Spinal cord (tissue), 10 donors: Measurements from ENCODE around the gene MLN. TPM values are rescaled to one million over a fixed set of nuclear protein-coding genes. Genes with fewer than 3 reads are reported as not detected.

Experiments used
- DNase-seq, 6 donors: peaks; one replicate each; pipeline versions ENCODE4 v3.0.0 to v3.0.0-alpha.2; 2013 to 2015; ENCODE audit warnings: low spot score in 6 of 6, low read depth in 4 of 6
- H3K27ac ChIP-seq: one replicate; pipeline ENCODE4 v1.5.1; 2013; ENCODE audit warnings: low read depth, low read length, control low read depth
- H3K27me3 ChIP-seq: one replicate; pipeline ENCODE4 v1.6.1; 2013; ENCODE audit warnings: low read length; ENCODE audit not compliant: control insufficient read depth, insufficient read depth
- H3K36me3 ChIP-seq: one replicate; pipeline ENCODE4 v1.6.1; 2013; ENCODE audit warnings: low read length; ENCODE audit not compliant: control insufficient read depth, insufficient read depth
- H3K4me1 ChIP-seq: one replicate; pipeline ENCODE4 v1.6.1; 2013; ENCODE audit warnings: low read length; ENCODE audit not compliant: control insufficient read depth, insufficient read depth
- H3K4me3 ChIP-seq: one replicate; pipeline ENCODE4 v1.5.1; 2013; ENCODE audit warnings: low read depth, low read length, control low read depth
- H3K9me3 ChIP-seq: one replicate; pipeline ENCODE4 v1.6.1; 2013; ENCODE audit warnings: low read length; ENCODE audit not compliant: control insufficient read depth, insufficient read depth
- WGBS: methylation state at CpG from one replicate; pipeline ENCODE4 v1.1.5; 2013; ENCODE audit warnings: missing lambda C conversion rate; ENCODE audit not compliant: insufficient coverage; 5-methylcytosine and 5-hydroxymethylcytosine counted together
- polyA plus RNA-seq, 2 donors: library from polyadenylated mRNA; unstranded; fragments of 120-200 nt; gene quantifications; one replicate each; pipeline ENCODE4 v1.2.1, GENCODE V29; 2013; ENCODE audit not compliant: insufficient read length in 2 of 2
- total RNA-seq, 2 donors: library from RNA; depleted of rRNA in 1 of 2; stranded (reverse); fragments of 120-200 nt in 1 of 2; fragments of >200 nt in 1 of 2; gene quantifications; one replicate each; pipeline versions ENCODE4 v1.2.3 to v1.2.4, GENCODE V29; 2013 to 2014
- donor health status: healthy.

Gene MLN
- total and polyA plus RNA-seq, 4 donors, result 0.39 to 0.99 (median 0.48) TPM; not detected in 1

DNA sequence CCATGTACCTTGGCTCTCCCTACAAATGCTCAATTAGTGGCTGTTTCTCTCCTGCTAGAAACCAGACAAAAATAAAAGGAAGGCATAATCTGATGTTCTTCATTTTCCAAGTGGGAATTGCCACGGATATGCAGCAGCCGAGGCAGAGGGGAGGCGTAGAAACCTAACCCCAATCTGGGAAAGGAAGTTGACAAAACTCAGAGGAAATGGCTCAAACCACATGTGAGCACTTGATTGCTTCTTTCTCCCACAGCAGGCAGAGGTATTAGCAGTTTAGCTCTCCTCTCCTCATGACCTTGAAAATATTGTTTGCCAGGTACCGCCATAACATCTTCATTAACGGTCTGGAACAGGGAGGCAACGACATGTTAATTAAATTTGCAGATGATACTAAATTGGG, 3.8 kb upstream of the MLN start:
- H3K9me3 ChIP-seq, result no peaks in the 10 kb centered on the region
- no peak overlapping the region for H3K4me3 ChIP-seq
- H3K4me1 ChIP-seq, result peaks cover 30% of the 10 kb centered on the region
- peaks cover 2% of the 10 kb centered on the region for H3K27me3 ChIP-seq
- 81% methylated on average over 5 of the region's 6 CpGs for WGBS
- no peaks in the 10 kb centered on the region for H3K36me3 ChIP-seq
- no peak for DNase-seq
- H3K27ac ChIP-seq, result no peak overlapping the region

DNA sequence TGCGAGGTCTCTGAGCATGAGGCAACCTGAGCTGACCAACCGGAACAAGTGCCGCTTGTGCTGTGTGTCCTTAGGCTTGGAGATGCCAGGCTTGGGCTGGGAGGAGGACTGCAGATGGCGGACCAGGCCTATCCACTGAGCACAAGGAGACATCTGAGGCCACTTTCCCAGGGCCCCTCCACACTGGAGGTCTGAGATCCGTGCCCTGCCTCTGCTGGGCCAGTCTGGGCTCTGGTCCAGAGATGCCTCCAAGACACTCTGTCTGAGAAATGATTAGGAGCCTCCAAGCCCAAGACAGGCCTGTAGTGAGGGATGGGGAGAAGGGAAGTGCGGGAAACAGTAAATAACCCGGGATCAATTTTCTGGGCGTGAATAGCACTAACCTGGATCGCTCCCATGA, 3.0 kb upstream of the MLN start:
- Histone ChIP-seq H3K4me3 (no peak overlapping the region), H3K36me3 (no peaks in the 10 kb centered on the region), H3K4me1 (peaks cover 33% of the 10 kb centered on the region), H3K9me3 (no peaks in the 10 kb centered on the region), H3K27me3 (peaks cover 2% of the 10 kb centered on the region), H3K27ac (no peak overlapping the region)
- WGBS, result 66% methylated on average over 8 of the region's 9 CpGs
- no peak for DNase-seq

DNA sequence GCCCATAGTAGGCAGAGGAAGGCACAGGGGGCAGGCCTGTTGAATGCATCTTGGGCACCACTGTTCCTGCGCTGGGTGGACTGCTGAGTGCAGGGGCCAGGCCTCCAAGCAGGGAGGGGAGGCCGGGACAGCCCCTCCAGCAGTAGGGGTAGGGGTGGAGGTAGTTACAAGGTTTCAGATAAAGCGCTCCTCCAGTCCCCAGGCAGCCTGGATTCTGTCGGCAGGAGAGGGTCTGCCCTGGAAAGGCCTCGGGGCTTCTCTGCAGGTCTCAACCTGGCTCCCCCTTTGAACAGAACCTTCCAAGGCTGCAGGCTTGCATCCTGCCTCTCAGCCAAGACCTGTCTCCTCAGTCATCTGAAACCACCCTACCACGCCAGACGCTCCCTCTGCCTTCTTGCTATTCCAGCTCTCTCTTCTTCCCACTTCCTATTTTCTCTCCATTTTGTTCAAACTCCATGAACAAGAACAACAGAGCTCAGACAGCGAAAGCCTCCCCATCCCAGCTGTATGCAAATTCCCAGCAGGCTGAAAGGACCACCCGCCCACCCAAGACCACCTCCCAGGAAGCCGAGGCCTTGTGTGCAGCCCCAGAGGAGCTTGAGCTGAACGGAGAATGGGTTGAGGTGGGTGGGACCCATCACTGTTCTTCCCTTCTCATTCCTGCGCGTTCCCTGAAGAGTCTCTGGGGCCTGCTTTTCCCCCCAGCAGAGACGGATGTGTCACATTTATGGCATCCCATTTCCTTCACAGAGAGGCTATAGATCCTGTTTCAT, 1.4 kb downstream of the MLN start:
- DNase-seq, result peak in 2 of 6 donors; percentile 60 to 68
- H3K9me3 ChIP-seq, result no peaks in the 10 kb centered on the region
- no peaks in the 10 kb centered on the region for H3K27me3 ChIP-seq

DNA sequence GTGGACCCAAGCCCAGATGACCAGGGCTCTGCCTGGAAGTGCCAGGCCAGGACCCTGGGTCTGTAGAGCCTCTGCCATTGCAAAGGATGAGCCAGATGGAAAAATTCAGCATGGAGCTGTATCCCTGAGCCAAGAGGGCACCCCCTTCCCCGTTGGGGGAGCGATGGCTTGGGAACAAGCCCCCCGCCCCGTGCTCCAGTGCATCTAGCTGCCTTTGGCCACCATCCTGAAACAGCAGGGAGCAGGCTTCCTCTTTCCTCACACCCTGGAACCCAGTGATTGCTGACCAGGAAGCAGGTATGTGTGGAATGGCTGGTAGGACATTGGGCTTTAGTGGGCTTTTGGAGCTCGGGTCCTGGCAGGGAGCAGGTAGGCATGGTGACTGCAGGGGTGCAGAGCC, 2.2 kb downstream of the MLN start:
- 75% methylated on average over 1 of the region's 5 CpGs for WGBS
- DNase-seq, result no peak
- no peak overlapping the region for H3K27ac ChIP-seq
- H3K27me3 ChIP-seq, result no peaks in the 10 kb centered on the region
- peaks cover 53% of the 10 kb centered on the region for H3K4me1 ChIP-seq
- H3K4me3 ChIP-seq, result no peak overlapping the region
- H3K36me3 ChIP-seq, result no peaks in the 10 kb centered on the region
- H3K9me3 ChIP-seq, result no peaks in the 10 kb centered on the region

More for the DNA sequence above, 1.4 kb downstream of the MLN start:
- Histone ChIP-seq H3K36me3 (no peaks in the 10 kb centered on the region), H3K4me3 (no peak overlapping the region), H3K27ac (no peak overlapping the region), H3K4me1 (peaks cover 53% of the 10 kb centered on the region)
- 46% methylated on average over 7 of the region's 14 CpGs for WGBS

- Histone ChIP-seq H3K36me3 (no peaks in the 10 kb centered on the region), H3K27ac (no peak overlapping the region), H3K27me3 (no peaks in the 10 kb centered on the region), H3K4me3 (no peak overlapping the region), H3K4me1 (peaks cover 54% of the 10 kb centered on the region), H3K9me3 (no peaks in the 10 kb centered on the region)
- WGBS, result 84% methylated on average over 11 of the region's 13 CpGs
- DNase-seq, result no peak
These were observed 3.4 kb downstream of the MLN start for GRCh38 chr6:33800248-33800969.

DNA sequence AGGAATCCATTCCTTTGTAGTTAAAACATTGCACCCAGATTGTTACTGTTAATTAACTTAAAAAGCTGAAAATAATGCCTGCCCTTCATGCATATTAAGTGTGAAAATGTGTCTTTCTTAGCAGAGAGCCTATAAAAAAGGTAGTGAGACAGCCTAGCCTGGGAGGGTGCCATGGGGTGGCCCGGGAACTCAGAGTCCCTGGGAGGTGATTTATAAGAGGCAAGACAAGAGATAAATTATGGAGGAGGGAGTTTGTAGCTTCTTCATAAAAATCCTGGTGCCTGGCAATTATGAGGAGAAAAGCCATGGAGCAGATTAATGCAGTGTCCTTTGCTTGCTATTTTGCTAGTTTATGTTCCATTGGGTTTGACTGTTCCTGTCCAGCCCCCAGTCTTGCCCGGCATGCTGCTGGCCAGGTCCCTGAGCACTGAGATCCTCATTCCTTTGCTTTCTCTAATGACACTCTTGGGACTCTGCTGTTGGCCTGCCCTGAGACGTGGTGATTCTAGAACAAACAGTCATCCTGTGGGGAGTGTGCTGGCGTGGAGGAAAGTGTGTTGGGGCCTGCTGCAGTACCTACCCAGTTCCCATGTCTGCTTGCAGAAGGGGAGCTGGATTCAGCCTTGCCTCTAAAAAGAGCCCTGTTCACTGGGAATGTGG, 4.2 kb downstream of the MLN start:
- Histone ChIP-seq H3K36me3 (no peaks in the 10 kb centered on the region), H3K27ac (no peak overlapping the region), H3K4me3 (no peak overlapping the region), H3K9me3 (no peaks in the 10 kb centered on the region), H3K4me1 (peaks cover 59% of the 10 kb centered on the region), H3K27me3 (no peaks in the 10 kb centered on the region)
- no peak for DNase-seq
- WGBS, result 33% methylated on average over 2 of the region's 4 CpGs

GRCh38 chr6:33798343-33798848, 5.4 kb downstream of the MLN start:
- no peaks in the 10 kb centered on the region for H3K9me3 ChIP-seq
- H3K4me3 ChIP-seq, result no peak overlapping the region
- 89% methylated on average over 12 of the region's 13 CpGs for WGBS
- H3K36me3 ChIP-seq, result no peaks in the 10 kb centered on the region
- no peak overlapping the region for H3K27ac ChIP-seq
- DNase-seq, result no peak
- H3K27me3 ChIP-seq, result no peaks in the 10 kb centered on the region
- peaks cover 58% of the 10 kb centered on the region for H3K4me1 ChIP-seq

DNA sequence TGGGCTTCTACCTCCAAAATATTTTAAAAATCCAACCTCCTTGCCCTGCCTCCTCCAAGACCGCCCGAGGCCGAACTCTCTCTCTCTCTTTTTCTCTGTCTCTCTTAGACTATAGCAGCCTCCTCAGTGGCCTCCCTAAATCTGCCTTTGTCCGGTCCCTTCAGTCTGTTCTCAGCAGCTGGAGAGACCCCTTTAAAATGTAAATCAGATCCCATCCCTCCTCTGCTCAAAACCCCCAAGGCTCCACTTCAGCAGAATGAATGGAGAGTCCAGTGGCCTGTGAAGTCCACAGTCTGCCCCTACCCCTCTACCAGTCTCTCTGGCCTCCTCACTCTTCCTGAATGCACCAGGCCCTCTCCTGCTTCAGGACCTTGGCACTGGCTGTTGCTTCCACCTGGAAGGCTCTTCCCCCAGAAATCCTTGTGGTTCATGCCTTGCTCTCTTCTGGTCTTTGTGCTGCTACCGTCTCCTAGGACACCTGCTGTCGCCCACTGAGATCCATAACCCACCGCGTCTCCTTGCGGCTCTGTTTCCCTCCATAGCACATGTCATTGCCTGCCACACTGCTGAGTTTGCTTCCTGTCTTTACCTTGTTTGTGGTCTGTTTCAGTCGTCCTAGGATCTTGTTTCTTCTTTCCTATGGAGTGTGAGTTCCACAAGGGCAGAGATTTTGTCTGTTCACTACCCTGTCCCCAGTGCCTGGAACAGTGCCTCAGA, 6.0 kb downstream of the MLN start:
- Histone ChIP-seq H3K36me3 (no peaks in the 10 kb centered on the region), H3K27ac (no peak overlapping the region), H3K27me3 (no peaks in the 10 kb centered on the region), H3K4me3 (no peak overlapping the region), H3K4me1 (peaks cover 60% of the 10 kb centered on the region), H3K9me3 (no peaks in the 10 kb centered on the region)
- WGBS, result 42% methylated on average over 10 of the region's 10 CpGs
- no peak for DNase-seq

DNA sequence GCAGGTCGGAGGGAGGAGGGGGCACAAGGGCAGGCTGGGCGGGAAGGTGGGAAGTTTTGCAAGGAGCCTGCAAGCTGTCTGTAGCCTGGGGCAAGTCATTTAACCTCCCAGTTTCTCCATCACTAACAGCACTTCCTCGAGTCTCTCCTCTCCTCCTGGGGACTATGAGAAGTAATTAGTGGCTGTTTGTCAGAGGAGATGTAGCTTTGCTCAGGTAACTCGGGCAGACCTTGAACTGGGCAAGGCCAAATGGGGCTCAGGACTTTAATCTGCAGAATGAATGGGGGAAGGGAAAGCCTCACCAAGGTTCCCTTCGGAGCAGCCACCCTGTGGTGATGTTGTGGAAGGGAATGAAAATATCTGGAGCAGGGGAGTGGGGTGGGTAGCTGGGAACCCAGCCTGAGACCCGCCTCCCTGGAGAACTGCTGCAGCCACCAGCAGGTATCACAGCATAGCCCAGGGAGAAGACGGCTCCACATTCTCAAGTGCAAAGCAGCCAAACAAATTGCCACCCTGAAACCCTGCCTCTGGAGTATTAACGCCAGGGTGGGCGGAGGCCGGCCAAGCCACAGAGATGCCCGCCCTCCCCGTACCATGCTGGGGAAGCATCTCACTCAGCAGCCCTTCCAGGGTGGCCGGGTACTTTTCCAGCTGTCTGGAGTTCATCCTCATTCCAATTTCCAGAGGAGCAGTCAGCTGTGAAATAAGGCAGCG, 8.7 kb downstream of the MLN start:
- H3K27me3 ChIP-seq, result no peaks in the 10 kb centered on the region
- H3K4me3 ChIP-seq, result no peak overlapping the region
- H3K4me1 ChIP-seq, result peaks cover 54% of the 10 kb centered on the region
- no peak overlapping the region for H3K27ac ChIP-seq
- DNase-seq, result no peak
- WGBS, result 55% methylated on average over 12 of the region's 14 CpGs
- H3K36me3 ChIP-seq, result no peaks in the 10 kb centered on the region
- no peaks in the 10 kb centered on the region for H3K9me3 ChIP-seq
